HAP-1 (cell line): ENCODE data around the gene ACVR1.

ENCODE experiments used
- DNase-seq, 2 experiments: peaks; one replicate each; pipeline ENCODE4 v3.0.0-alpha.2; 2016 to 2020; ENCODE audit warnings: low spot score in 2 of 2
- H3K27me3 ChIP-seq: fragments of 250-450 bp; sonication (Bioruptor Pico); 2 replicates; pipeline ENCODE4 v1.5.1; 2020; ENCODE audit warnings: low read depth, mild to moderate bottlenecking, moderate library complexity
- H3K36me3 ChIP-seq: fragments of 250-450 bp; sonication (Bioruptor Pico); replicated peaks from 2 replicates; pipeline ENCODE4 v1.5.1; 2020; ENCODE audit warnings: mild to moderate bottlenecking
- H3K4me1 ChIP-seq: fragments of 250-450 bp; sonication (Bioruptor Pico); 2 replicates; pipeline ENCODE4 v1.5.1; 2020; ENCODE audit warnings: mild to moderate bottlenecking
- H3K4me3 ChIP-seq: fragments of 250-450 bp; sonication (Bioruptor Pico); 2 replicates; pipeline ENCODE4 v1.5.1; 2020; ENCODE audit warnings: mild to moderate bottlenecking, moderate library complexity
- H3K9me3 ChIP-seq: fragments of 250-450 bp; sonication (Bioruptor Pico); 2 replicates; pipeline ENCODE4 v1.5.1; 2020; ENCODE audit warnings: mild to moderate bottlenecking, moderate library complexity
- in situ Hi-C: fragments of 300-500 bp; cut with MboI; formaldehyde crosslinking; loops from 3 replicates; pipeline ENCODE4 v1.14.3; 2020; ENCODE audit warnings: low sequenced_read_pairs, inconsistent platforms, mixed read lengths

ACVR1 gene

GRCh38 chr2:157822993-157823392 is 53.1 kb downstream of the ACVR1 start:
- no peaks in the 10 kb centered on the region for H3K27me3 ChIP-seq
- DNase-seq: no peak
- no peaks in the 10 kb centered on the region for H3K9me3 ChIP-seq
- in situ Hi-C loops: no loop called here
- H3K4me3 ChIP-seq: no peak overlapping the region
- no peaks in the 10 kb centered on the region for H3K4me1 ChIP-seq
- no peaks in the 10 kb centered on the region for H3K36me3 ChIP-seq

GRCh38 chr2:157822533-157822932 is 53.6 kb downstream of the ACVR1 start:
- H3K36me3 ChIP-seq: no peaks in the 10 kb centered on the region
- no peaks in the 10 kb centered on the region for H3K9me3 ChIP-seq
- no peak for DNase-seq
- no peaks in the 10 kb centered on the region for H3K27me3 ChIP-seq
- in situ Hi-C loops: no loop called here
- no peaks in the 10 kb centered on the region for H3K4me1 ChIP-seq
- no peak overlapping the region for H3K4me3 ChIP-seq

- Histone ChIP-seq H3K27me3 (no peaks in the 10 kb centered on the region), H3K4me1 (no peaks in the 10 kb centered on the region), H3K36me3 (no peaks in the 10 kb centered on the region), H3K4me3 (no peak overlapping the region), H3K9me3 (no peaks in the 10 kb centered on the region)
- in situ Hi-C loops: no loop called here
- DNase-seq: no peak
Observed at GRCh38 chr2:157821519-157822131, 54.5 kb downstream of the ACVR1 start.

- H3K4me1 ChIP-seq: no peaks in the 10 kb centered on the region
- in situ Hi-C loops: no loop called here
- no peaks in the 10 kb centered on the region for H3K36me3 ChIP-seq
- no peak for DNase-seq
- H3K27me3 ChIP-seq: no peaks in the 10 kb centered on the region
- H3K9me3 ChIP-seq: no peaks in the 10 kb centered on the region
- H3K4me3 ChIP-seq: no peak overlapping the region
Observed at GRCh38 chr2:157820193-157820592, 55.9 kb downstream of the ACVR1 start.

- H3K4me1 ChIP-seq: no peaks in the 10 kb centered on the region
- DNase-seq: no peak
- H3K36me3 ChIP-seq: no peaks in the 10 kb centered on the region
- H3K4me3 ChIP-seq: no peak overlapping the region
- in situ Hi-C loops: no loop called here
- no peaks in the 10 kb centered on the region for H3K27me3 ChIP-seq
- no peaks in the 10 kb centered on the region for H3K9me3 ChIP-seq
Observed at GRCh38 chr2:157819761-157820160, 56.4 kb downstream of the ACVR1 start.

- in situ Hi-C loops: no loop called here
- Histone ChIP-seq H3K4me1 (no peaks in the 10 kb centered on the region), H3K9me3 (no peaks in the 10 kb centered on the region), H3K27me3 (no peaks in the 10 kb centered on the region), H3K4me3 (no peak overlapping the region), H3K36me3 (no peaks in the 10 kb centered on the region)
- DNase-seq: no peak
Observed at GRCh38 chr2:157818227-157818626, 57.9 kb downstream of the ACVR1 start.

GRCh38 chr2:157815421-157815820 is 60.7 kb downstream of the ACVR1 start:
- H3K36me3 ChIP-seq: no peaks in the 10 kb centered on the region
- DNase-seq: no peak
- in situ Hi-C loops: no loop called here
- no peaks in the 10 kb centered on the region for H3K27me3 ChIP-seq
- no peak overlapping the region for H3K4me3 ChIP-seq
- H3K4me1 ChIP-seq: no peaks in the 10 kb centered on the region
- no peaks in the 10 kb centered on the region for H3K9me3 ChIP-seq

- no peaks in the 10 kb centered on the region for H3K27me3 ChIP-seq
- H3K36me3 ChIP-seq: no peaks in the 10 kb centered on the region
- DNase-seq: no peak
- no peaks in the 10 kb centered on the region for H3K9me3 ChIP-seq
- in situ Hi-C loops: no loop called here
- no peaks in the 10 kb centered on the region for H3K4me1 ChIP-seq
- H3K4me3 ChIP-seq: no peak overlapping the region
Observed at GRCh38 chr2:157813467-157813866, 62.7 kb downstream of the ACVR1 start.

- Histone ChIP-seq H3K9me3 (no peaks in the 10 kb centered on the region), H3K4me3 (no peak overlapping the region), H3K36me3 (no peaks in the 10 kb centered on the region), H3K27me3 (no peaks in the 10 kb centered on the region), H3K4me1 (peaks cover 8% of the 10 kb centered on the region)
- in situ Hi-C loops: no loop called here
- DNase-seq: no peak
Observed at GRCh38 chr2:157810037-157810436, 66.1 kb downstream of the ACVR1 start.

GRCh38 chr2:157809212-157809611 is 66.9 kb downstream of the ACVR1 start:
- Histone ChIP-seq H3K4me1 (peaks cover 8% of the 10 kb centered on the region), H3K4me3 (no peak overlapping the region), H3K9me3 (no peaks in the 10 kb centered on the region), H3K27me3 (no peaks in the 10 kb centered on the region), H3K36me3 (no peaks in the 10 kb centered on the region)
- in situ Hi-C loops: no loop called here
- no peak for DNase-seq

- Histone ChIP-seq H3K4me3 (no peak overlapping the region), H3K27me3 (no peaks in the 10 kb centered on the region), H3K4me1 (peaks cover 8% of the 10 kb centered on the region), H3K36me3 (no peaks in the 10 kb centered on the region), H3K9me3 (no peaks in the 10 kb centered on the region)
- DNase-seq: no peak
- in situ Hi-C loops: no loop called here
Observed at GRCh38 chr2:157808421-157808820, 67.7 kb downstream of the ACVR1 start.

- no peaks in the 10 kb centered on the region for H3K27me3 ChIP-seq
- no peak overlapping the region for H3K4me3 ChIP-seq
- peaks cover 8% of the 10 kb centered on the region for H3K4me1 ChIP-seq
- no peaks in the 10 kb centered on the region for H3K9me3 ChIP-seq
- no peaks in the 10 kb centered on the region for H3K36me3 ChIP-seq
- in situ Hi-C loops: no loop called here
- DNase-seq: peak in 1 of 2 experiments; percentile 25
Observed at GRCh38 chr2:157806426-157807077, 69.6 kb downstream of the ACVR1 start.

- no peak for DNase-seq
- in situ Hi-C loops: no loop called here
- Histone ChIP-seq H3K9me3 (no peaks in the 10 kb centered on the region), H3K4me1 (peaks cover 8% of the 10 kb centered on the region), H3K27me3 (no peaks in the 10 kb centered on the region), H3K36me3 (no peaks in the 10 kb centered on the region), H3K4me3 (no peak overlapping the region)
Observed at GRCh38 chr2:157805519-157805918, 70.6 kb downstream of the ACVR1 start.

- no peak for DNase-seq
- Histone ChIP-seq H3K4me1 (peaks cover 8% of the 10 kb centered on the region), H3K9me3 (no peaks in the 10 kb centered on the region), H3K36me3 (no peaks in the 10 kb centered on the region), H3K27me3 (no peaks in the 10 kb centered on the region), H3K4me3 (no peak overlapping the region)
- in situ Hi-C loops: no loop called here
Observed at GRCh38 chr2:157804355-157804754, 71.8 kb downstream of the ACVR1 start.

- DNase-seq: no peak
- H3K9me3 ChIP-seq: no peaks in the 10 kb centered on the region
- H3K27me3 ChIP-seq: no peaks in the 10 kb centered on the region
- H3K36me3 ChIP-seq: no peaks in the 10 kb centered on the region
- H3K4me3 ChIP-seq: no peak overlapping the region
- in situ Hi-C loops: no loop called here
- peaks cover 8% of the 10 kb centered on the region for H3K4me1 ChIP-seq
Observed at GRCh38 chr2:157803952-157804351, 72.2 kb downstream of the ACVR1 start.
